Neutrophil (primary cell): ENCODE data around the gene ZNF69.
"Not testable (repeated sequence)": the region's sequence is repeated elsewhere in the genome, so short reads cannot be mapped to it uniquely, and the experiment has no call there.

Experiments used
- H3K27ac ChIP-seq: fragments of 200-600 bp; sonication (generic); 2 replicates; pipeline ENCODE4 v1.5.1; 2016; ENCODE audit warnings: mild to moderate bottlenecking, moderate library complexity
- H3K27me3 ChIP-seq: fragments of 200-600 bp; sonication (generic); 2 replicates; pipeline ENCODE4 v1.6.0; 2016; ENCODE audit warnings: mild to moderate bottlenecking
- H3K36me3 ChIP-seq: fragments of 200-600 bp; sonication (generic); 2 replicates; pipeline ENCODE4 v1.5.1; 2017
- H3K4me1 ChIP-seq, 2 experiments: fragments of 200-600 bp in 1 of 2; sonication (generic) in 1 of 2; 1 replicate in 1 of 2; 2 replicates in 1 of 2; pipeline versions ENCODE4 v1.5.1 to v1.6.1; 2013 to 2016; ENCODE audit warnings: low read depth in 1 of 2, low read length in 1 of 2, mild to moderate bottlenecking in 1 of 2, moderate library complexity in 1 of 2; ENCODE audit not compliant: control insufficient read depth in 1 of 2, insufficient read depth in 1 of 2
- H3K4me3 ChIP-seq, 2 experiments: fragments of 200-600 bp in 1 of 2; sonication (generic) in 1 of 2; 1 replicate in 1 of 2; 2 replicates in 1 of 2; pipeline ENCODE4 v1.5.1; 2013 to 2016; ENCODE audit warnings: low read depth in 1 of 2, low read length in 1 of 2, mild to moderate bottlenecking in 1 of 2, moderate library complexity in 1 of 2
- H3K9me3 ChIP-seq: fragments of 200-600 bp; sonication (generic); 2 replicates; pipeline ENCODE4 v1.5.1; 2016
- TF ChIP-seq, protein P1 (sequence below): fragments of 200-600 bp; sonication (generic); IDR thresholded peaks from 2 replicates; pipeline ENCODE4 v1.5.1; 2016; ENCODE audit warnings: antibody characterized with exemption

Gene ZNF69

GRCh38 chr19:11872624-11873023, 15.0 kb upstream of the ZNF69 start:
- Histone ChIP-seq H3K9me3 (peaks cover 38% of the 10 kb centered on the region), H3K27me3 (no peaks in the 10 kb centered on the region), H3K36me3 (peaks cover 2% of the 10 kb centered on the region), H3K4me3 (no peak overlapping the region), H3K27ac (no peak overlapping the region), H3K4me1 (no peaks in the 10 kb centered on the region)
- TF ChIP-seq, protein P1, sequence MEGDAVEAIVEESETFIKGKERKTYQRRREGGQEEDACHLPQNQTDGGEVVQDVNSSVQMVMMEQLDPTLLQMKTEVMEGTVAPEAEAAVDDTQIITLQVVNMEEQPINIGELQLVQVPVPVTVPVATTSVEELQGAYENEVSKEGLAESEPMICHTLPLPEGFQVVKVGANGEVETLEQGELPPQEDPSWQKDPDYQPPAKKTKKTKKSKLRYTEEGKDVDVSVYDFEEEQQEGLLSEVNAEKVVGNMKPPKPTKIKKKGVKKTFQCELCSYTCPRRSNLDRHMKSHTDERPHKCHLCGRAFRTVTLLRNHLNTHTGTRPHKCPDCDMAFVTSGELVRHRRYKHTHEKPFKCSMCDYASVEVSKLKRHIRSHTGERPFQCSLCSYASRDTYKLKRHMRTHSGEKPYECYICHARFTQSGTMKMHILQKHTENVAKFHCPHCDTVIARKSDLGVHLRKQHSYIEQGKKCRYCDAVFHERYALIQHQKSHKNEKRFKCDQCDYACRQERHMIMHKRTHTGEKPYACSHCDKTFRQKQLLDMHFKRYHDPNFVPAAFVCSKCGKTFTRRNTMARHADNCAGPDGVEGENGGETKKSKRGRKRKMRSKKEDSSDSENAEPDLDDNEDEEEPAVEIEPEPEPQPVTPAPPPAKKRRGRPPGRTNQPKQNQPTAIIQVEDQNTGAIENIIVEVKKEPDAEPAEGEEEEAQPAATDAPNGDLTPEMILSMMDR: no peak

GRCh38 chr19:11873762-11874161, 13.8 kb upstream of the ZNF69 start:
- no peak overlapping the region for H3K4me3 ChIP-seq
- no peak overlapping the region for H3K27ac ChIP-seq
- H3K9me3 ChIP-seq: peaks cover 27% of the 10 kb centered on the region
- TF ChIP-seq, protein P1: no peak
- H3K36me3 ChIP-seq: no peaks in the 10 kb centered on the region
- H3K4me1 ChIP-seq: no peaks in the 10 kb centered on the region
- H3K27me3 ChIP-seq: no peaks in the 10 kb centered on the region

DNA sequence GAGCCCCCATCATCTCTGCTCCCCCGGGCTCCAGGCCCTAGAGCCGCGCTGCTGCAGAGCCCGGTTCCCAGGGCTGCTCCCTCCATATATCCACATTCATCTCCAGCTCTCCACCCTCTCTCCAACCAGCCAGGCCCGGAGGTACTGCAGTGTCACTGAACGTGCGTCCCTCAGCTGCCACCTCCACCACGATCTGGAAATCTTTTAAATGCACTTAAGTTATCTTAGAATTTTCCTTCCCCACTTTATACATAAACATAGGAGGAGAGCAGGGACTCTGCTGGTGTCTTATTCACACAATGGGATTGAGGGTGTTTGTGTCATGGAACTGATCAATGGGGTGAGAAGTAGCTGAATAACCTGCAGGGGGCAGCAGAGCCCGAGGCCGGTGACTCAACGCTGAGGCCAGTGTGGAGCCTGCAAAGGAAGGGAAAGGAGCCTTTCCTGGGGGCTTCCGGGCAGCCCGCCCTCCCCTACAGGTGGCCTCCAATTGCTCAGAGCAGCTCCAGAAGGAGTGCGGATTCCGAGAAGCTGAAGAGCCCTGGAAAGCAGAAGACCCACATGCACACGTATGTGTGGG, 7.8 kb upstream of the ZNF69 start:
- H3K4me3 ChIP-seq, H3K36me3 ChIP-seq, H3K9me3 ChIP-seq, H3K27ac ChIP-seq, H3K4me1 ChIP-seq, H3K27me3 ChIP-seq: not testable (repeated sequence)
- TF ChIP-seq, protein P1: peak; percentile 12

DNA sequence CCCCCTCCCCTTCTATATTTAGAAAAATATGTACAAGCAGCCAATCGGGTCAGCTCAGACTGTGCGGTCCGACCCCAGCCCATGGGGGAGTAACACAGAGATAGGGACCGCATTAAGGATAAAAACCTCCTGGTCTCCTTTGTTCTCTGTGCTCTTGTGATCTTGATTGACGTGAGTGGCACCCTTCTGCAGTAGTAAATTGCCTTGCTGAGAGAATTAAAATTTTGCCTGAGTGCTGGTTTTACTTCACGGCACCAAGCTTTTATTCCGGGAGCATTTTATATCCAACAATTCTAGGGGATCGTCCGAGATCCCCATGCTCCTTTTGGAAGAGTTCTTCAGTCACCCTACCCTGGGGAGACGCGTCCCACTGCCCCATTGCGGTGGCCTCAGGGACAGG, 7.0 kb upstream of the ZNF69 start:
- H3K27ac ChIP-seq: no peak overlapping the region
- H3K36me3 ChIP-seq: no peaks in the 10 kb centered on the region
- H3K4me1 ChIP-seq: peaks cover 0 to 4% of the 10 kb centered on the region in 2 experiments
- TF ChIP-seq, protein P1: no peak
- no peak overlapping the region for H3K4me3 ChIP-seq
- H3K27me3 ChIP-seq: no peaks in the 10 kb centered on the region
- H3K9me3 ChIP-seq: no peaks in the 10 kb centered on the region

GRCh38 chr19:11881151-11881800, 6.3 kb upstream of the ZNF69 start:
- no peaks in the 10 kb centered on the region for H3K9me3 ChIP-seq
- TF ChIP-seq, protein P1: peak; percentile 47
- H3K4me1 ChIP-seq: peaks cover 0 to 4% of the 10 kb centered on the region in 2 experiments
- H3K27ac ChIP-seq: no peak overlapping the region
- no peaks in the 10 kb centered on the region for H3K36me3 ChIP-seq
- no peaks in the 10 kb centered on the region for H3K27me3 ChIP-seq
- no peak overlapping the region for H3K4me3 ChIP-seq
